ENCODE results near the gene ILDR1.

DNA sequence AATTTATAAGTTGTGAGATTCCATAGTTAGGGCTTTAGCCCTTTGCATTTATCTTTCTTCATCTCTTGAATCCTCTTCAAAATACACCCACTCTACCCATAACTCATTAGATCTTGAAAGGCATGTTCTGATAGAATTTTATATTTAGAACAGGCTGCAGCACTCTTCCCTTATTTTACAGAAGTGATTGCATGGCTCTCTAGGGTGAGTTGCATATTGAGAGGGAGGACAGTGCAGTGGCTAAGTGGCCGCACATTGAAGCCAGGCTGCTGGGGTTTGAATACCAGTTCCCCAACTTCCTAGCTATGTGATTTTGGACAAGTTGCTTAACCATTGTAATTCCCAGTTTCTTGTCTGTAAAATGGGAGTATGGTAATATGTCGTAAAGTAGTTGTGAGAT, 35.6 kb upstream of the ILDR1 start:
- no peak for TF ChIP-seq POLR2AphosphoS5 (IDR thresholded peaks at IDR 0.05; ENCODE audit: low read depth, low read length)
- no peak for TF ChIP-seq POLR2A (IDR thresholded peaks at IDR 0.05; ENCODE audit: low read depth, low read length)
- TF ChIP-seq TAF1 (IDR thresholded peaks at IDR 0.05; ENCODE audit: low read depth, low read length) = no peak
- no peak for TF ChIP-seq SPI1 (IDR thresholded peaks at IDR 0.05; ENCODE audit: low read depth, low read length)
- TF ChIP-seq PAX5 (IDR thresholded peaks at IDR 0.05; ENCODE audit: insufficient read depth, low read length, severe bottlenecking) = no peak
- TF ChIP-seq POU2F2 (IDR thresholded peaks at IDR 0.05; ENCODE audit: low read depth, low read length) = no peak
